Germinal center (tissue), 1 donor: Measurements from ENCODE around the gene PYROXD2.

ENCODE experiments used
- DNase-seq: peaks from one replicate; pipeline ENCODE4 v3.0.0; 2012; ENCODE audit warnings: mixed read lengths, low spot score

The PYROXD2 gene

DNA sequence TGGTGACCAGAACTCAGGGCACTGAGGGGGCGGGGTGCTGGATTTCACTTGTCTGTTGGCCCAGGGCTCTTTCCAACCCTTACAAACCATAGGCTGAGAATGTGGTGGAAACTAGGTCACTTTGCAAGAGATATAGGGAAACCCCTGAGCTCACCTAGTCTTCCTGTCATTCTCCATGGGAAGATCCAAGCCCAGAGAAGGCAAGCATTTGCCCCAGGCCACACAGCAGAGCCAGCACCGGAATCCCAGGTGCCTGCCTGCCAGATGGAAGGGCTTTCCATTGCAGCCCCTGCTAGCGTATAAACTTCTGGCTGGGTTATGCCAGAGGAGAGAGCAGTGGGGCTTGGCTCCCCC lies 427 bp downstream of the PYROXD2 start:
- DNase-seq: no peak

GRCh38 chr10:98411768-98412167 lies 3.2 kb downstream of the PYROXD2 start:
- no peak for DNase-seq

DNA sequence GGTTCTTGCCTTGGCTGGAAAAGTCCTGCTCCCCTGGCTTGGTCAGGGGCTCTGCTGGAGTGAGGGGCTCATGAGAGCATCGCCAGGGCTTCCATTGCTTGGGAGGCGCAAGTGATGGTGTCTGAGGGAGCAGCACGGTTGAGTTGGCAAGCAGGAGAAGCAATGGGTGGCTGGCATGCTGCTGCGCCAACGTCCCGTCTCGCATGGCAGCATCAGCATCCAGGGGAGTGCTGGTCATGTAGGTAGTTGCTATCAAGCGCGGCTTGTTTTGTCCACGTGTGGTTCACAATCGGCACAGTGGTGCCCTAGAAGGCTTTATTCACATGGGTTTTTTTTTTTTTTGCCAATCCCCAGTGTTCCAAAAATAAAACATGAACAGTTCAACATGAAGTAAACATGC lies 3.8 kb downstream of the PYROXD2 start:
- DNase-seq: no peak

GRCh38 chr10:98410759-98411158 lies 4.2 kb downstream of the PYROXD2 start:
- no peak for DNase-seq

DNA sequence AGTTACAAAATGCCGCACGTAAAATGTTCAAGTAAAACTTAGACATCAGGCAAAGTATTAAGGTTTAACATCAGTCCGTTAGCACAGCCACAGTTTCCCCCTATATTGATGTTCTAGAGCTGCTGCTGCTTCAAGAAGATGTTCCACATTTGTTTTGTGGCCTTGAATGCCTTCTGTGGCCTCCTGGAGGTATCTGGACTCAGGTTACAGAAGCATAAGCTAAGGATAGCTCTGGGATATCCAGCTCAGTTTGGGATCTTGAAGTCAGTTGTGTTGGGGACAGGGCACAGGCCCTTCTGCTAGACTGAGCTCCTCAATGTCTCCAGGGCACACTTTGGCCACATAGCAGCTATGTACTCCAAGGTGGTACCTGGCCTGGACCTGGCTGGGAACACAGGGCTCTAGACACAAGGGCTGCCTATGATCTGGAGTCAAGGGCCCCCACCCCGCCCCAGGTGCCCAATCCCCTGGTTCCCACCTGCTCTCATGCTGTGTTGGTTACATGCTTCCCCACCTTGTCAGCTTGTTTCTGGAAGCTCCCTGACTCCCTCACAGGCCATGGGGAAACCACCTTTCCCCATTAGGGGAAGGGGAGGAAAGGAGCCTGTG lies 4.7 kb downstream of the PYROXD2 start:
- no peak for DNase-seq

- no peak for DNase-seq
Observed at GRCh38 chr10:98408799-98409198, 6.2 kb downstream of the PYROXD2 start.

DNA sequence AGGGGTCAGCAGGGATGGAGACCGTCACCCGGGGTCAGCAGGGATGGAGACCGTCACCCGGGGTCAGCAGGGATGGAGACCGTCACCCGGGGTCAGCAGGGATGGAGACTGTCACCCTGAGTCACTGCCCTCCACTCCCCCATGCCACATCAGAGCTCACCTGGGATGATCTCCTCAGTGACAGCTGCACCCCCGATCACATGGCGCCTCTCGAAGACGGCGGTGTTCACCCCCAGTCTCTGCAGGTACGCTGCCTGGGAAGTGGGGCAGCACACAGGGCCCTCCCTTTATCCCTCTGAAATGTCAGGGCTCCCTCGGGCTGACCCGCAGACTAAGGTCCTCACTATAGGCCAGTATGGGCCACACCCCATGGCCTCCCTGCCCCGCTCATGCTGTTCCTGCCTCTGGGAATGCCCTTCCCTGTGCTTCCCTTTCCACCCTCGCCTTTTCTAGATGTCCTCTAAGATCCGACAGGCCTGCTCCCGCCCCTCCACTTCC lies 7.2 kb downstream of the PYROXD2 start:
- no peak for DNase-seq

DNA sequence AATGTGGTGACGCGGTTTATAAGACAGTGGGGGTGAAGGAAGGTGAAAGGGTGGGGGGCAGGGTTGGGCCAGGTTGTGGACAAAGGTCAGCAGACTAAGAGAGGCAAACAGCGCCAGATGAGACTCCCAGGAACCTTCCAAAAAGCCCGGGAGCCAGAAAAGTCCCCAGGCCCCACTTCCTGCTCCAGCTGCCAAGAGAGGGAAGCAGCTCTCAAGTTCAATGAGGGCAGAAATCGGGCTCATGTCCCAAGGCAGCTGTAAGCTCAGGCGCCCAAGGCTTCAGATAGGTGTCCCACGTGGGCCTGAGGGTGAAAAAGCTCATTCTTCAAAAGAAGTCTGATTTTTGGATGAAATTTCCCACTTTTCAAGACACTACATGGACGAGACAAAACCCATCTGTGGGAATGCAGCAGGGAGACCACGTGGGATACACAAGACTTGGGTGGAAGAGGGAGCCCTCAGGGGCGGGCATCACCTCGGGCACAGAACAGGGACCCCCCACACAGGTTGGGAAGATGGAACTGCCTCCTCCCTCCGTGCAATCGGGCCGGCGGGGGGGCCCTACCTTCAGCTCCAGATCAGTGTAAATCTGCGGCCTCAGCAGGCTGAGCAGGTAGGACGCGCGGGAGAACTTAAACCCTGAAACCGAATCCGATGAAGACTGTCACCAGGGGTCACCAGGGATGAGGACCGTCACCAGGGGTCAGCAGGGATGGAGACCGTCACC lies 7.8 kb downstream of the PYROXD2 start:
- DNase-seq: no peak

GRCh38 chr10:98405422-98405821 lies 9.6 kb downstream of the PYROXD2 start:
- DNase-seq: no peak

DNA sequence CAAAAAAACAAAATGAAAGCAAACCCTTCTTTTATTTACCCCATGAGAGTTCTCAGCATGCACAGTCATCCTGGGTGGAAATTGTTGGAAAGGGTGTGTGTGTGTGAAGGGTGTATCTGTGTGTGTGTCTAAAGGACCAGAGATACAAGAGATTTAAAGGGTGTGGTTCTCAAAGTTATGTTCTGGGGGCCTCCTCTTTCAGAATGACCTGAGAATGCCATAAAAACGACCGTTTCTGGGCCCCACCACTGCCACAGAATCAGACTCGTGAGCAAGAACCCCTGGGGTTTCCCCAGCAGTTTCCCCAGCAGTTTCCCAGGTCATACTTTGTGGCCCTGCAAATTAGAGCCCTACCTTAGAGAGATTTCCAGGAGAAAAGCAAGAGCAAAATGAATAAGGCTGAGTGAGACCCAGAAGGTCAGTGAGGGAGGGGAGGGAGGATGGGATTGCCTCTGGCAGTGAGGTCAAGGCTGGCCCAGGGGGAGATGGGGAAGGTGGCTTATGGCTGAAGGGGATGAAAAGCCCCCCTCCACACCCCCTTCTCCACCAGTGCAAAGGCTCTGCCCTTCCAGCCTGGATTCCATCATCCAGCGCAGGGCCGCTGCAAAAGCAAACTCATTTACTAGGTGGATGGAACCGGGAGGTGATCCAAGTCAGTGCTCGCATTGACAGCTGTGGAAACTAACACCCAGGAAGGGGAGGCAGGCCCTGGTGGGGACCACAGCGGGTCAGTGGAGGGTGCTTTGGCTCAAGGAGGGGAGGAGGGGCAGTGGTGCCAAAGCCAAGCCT lies 10.2 kb downstream of the PYROXD2 start:
- no peak for DNase-seq

DNA sequence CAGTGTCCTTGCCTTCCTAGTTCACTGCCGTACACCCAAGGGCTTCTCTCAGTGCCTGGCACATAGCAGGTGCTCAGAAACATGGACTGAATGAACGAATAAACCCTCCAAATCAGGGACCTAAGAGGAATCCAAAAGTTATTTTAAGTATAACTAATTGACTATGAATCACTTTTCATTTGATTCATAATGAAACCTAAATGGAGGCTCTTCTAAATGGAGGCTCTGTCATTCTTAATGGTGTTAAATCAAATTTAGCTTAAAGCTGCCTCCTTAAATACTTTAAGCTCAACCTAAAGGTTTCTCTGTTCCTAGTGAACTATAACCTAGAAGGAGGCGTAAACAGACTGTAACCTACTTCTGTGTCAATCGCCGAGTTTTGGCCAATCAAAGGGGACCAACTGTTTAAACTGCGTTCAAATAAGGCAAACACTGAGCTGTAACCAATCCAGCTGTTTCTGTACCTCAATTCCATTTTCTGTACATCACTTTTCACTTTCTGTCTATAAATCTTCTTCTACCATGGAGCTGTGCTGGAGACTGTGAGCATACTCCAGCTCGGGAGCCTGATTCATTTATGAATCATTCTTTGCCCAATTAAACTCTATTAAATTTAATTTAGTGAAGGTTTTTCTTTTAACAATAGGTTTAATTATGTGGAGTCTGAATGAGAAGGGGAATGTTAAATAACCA lies 11.0 kb downstream of the PYROXD2 start:
- DNase-seq: no peak

- no peak for DNase-seq
Observed at GRCh38 chr10:98402931-98403718, 11.9 kb downstream of the PYROXD2 start.

- DNase-seq: no peak
Observed at GRCh38 chr10:98402478-98402877, 12.5 kb downstream of the PYROXD2 start.

DNA sequence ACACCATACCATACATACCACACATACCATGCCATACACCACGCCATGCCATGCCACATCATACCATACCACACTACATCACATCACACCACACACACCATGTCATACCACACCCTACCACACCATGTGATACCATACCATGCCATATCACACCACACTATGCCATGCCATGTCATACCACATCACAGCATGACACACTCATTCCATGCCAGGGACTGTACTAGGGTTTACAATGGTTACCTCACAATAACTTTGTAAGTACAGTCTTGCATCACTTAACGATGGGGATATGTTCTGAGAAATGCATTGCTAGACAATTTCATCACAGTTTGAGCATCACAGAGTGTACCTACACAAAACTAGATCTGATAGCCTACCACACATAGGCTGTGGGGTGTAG lies 14.5 kb downstream of the PYROXD2 start:
- no peak for DNase-seq

DNA sequence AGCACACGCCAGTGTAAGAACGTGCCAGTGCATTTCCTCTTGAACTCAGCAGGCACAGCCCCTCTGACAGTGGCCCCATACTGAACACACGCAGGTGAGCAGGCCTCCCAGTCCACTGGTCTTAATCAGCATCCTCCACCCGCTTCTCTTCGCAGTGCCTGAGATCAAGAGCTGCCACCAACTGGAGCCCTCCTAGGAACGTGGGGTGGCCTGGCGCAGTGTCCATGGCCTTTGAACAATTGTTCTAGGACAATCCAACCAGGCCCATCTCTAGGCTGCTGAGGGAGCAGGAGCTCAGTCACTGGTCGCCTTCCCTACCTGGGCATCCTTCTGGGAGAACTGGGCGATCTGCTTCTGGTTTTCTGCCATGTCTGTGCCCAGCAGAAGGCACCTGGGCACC lies 15.2 kb downstream of the PYROXD2 start:
- no peak for DNase-seq

GRCh38 chr10:98397089-98397600 lies 17.8 kb downstream of the PYROXD2 start:
- DNase-seq: no peak

- DNase-seq: no peak
Observed at GRCh38 chr10:98396096-98397063, 18.6 kb downstream of the PYROXD2 start.

DNA sequence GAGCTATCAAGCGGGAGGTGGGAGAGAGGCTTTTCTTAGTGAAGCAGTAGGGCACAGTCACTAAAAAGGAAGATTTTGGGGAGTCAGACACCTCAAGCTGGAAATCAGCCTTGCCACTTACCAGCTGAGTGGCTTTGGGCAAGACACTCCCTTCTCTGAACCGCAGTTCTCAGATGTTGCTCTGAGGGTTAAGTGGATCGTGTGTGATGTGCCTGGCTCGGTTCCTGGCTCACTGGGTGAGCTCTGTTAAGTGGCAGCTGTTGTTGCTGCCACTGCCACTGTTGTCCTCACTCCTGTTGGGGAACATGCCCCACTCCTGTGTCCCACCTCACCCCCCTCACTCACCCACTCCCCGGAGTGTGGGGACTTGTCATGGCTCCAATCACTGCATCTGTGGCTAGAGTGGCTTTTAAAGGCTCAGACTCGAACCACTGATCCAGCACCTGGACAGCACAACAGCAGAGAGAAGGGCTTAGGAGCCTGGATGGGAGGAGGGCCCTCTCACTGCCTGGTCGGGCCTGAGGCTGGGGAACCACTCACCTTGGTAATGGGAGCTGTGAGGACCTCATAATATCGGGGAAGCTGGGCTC lies 20.0 kb downstream of the PYROXD2 start:
- DNase-seq: no peak

DNA sequence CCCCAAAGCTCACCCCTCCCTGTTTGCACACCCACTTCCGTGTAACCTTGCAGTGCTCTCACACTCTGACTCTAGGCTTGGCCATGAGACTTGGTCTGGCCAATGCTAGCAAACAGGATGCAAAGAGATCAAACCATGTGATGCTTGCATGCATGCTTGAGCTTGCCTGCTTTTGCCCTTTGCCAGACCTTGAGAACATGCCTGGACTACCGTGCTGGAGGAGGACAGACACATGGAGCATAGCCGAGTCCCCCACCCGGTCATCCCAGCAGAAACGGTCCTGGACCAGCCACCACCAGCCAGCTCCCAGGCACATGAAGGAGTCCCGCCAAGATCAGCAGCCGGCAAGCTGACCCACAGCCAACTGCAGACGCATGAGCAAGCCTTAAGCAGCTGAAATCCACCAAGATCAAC lies 23.4 kb downstream of the PYROXD2 start:
- DNase-seq: no peak

- no peak for DNase-seq
Observed at GRCh38 chr10:98391065-98391464, 23.9 kb downstream of the PYROXD2 start.
